Activated naive CD4-positive, alpha-beta T cell (primary cell): ENCODE measurements around the gene LBHD2.
"Not testable (repeated sequence)": the region's sequence is repeated elsewhere in the genome, so short reads cannot be mapped to it uniquely, and the experiment has no call there.

Source experiments
- DNase-seq, 4 experiments: peaks; one replicate each; lab custom pipeline; 2025; lab: John Stamatoyannopoulos, UW

Gene LBHD2

GRCh38 chr14:103119527-103119926 is 35.5 kb downstream of the LBHD2 start:
- not testable (repeated sequence) for DNase-seq

- no peak for DNase-seq
Observed at GRCh38 chr14:103121121-103121845, 37.3 kb downstream of the LBHD2 start.

GRCh38 chr14:103121846-103122584 is 38.0 kb downstream of the LBHD2 start:
- DNase-seq = no peak

GRCh38 chr14:103122585-103122946 is 38.6 kb downstream of the LBHD2 start:
- no peak for DNase-seq

GRCh38 chr14:103122947-103123633 is 39.1 kb downstream of the LBHD2 start, which contains the start of gene TNFAIP2:
Gene TNFAIP2 (plus strand): TSS chr14:103123461. CDS start chr14:103126458, 2,997 bp downstream.
- no peak for DNase-seq

- DNase-seq = no peak
Observed at GRCh38 chr14:103123634-103124500, 39.9 kb downstream of the LBHD2 start.

GRCh38 chr14:103124501-103125001 is 40.5 kb downstream of the LBHD2 start:
- DNase-seq = no peak

GRCh38 chr14:103125098-103126070 is 41.4 kb downstream of the LBHD2 start:
- no peak for DNase-seq

GRCh38 chr14:103126088-103126872 is 42.3 kb downstream of the LBHD2 start:
- DNase-seq = no peak

- no peak for DNase-seq
Observed at GRCh38 chr14:103126873-103127304, 42.9 kb downstream of the LBHD2 start.

- DNase-seq = no peak
Observed at GRCh38 chr14:103127356-103127755, 43.3 kb downstream of the LBHD2 start.

GRCh38 chr14:103127861-103128598 is 44.0 kb downstream of the LBHD2 start:
- DNase-seq = no peak

- no peak for DNase-seq
Observed at GRCh38 chr14:103128631-103129300, 44.8 kb downstream of the LBHD2 start.

- no peak for DNase-seq
Observed at GRCh38 chr14:103129301-103130016, 45.4 kb downstream of the LBHD2 start.

GRCh38 chr14:103130017-103130764 is 46.2 kb downstream of the LBHD2 start:
- DNase-seq = no peak

GRCh38 chr14:103130965-103131364 is 47.0 kb downstream of the LBHD2 start:
- no peak for DNase-seq

- DNase-seq = no peak
Observed at GRCh38 chr14:103131580-103131979, 47.6 kb downstream of the LBHD2 start.
